Small intestine (tissue), 7 donors: Measurements from ENCODE around the gene FGB. TPM values are rescaled to one million over a fixed set of nuclear protein-coding genes. Genes with fewer than 3 reads are reported as not detected.

Experiments used
- DNase-seq, 2 donors: peaks; one replicate each; pipeline versions ENCODE4 v3.0.0 to v3.0.0-alpha.2; 2013
- FAIRE-seq: peaks from 2 replicates; lab custom pipeline; 2012; peaks lifted over from hg19 to GRCh38; lab: Jason Lieb, UNC
- H3K27ac ChIP-seq, 3 donors: one replicate each; pipeline ENCODE4 v1.5.1; 2013; ENCODE audit warnings: low read length in 2 of 3, mild to moderate bottlenecking in 2 of 3, control low read depth in 1 of 3, inconsistent platforms in 1 of 3, low read depth in 1 of 3, moderate library complexity in 1 of 3
- H3K27me3 ChIP-seq, 3 donors: one replicate each; pipeline ENCODE4 v1.6.1; 2013; ENCODE audit warnings: low read length in 3 of 3, inconsistent platforms in 1 of 3; ENCODE audit not compliant: control insufficient read depth in 3 of 3, insufficient read depth in 3 of 3
- H3K36me3 ChIP-seq, 3 donors: one replicate each; pipeline ENCODE4 v1.6.1; 2013; ENCODE audit warnings: low read length in 3 of 3, inconsistent platforms in 1 of 3, low read depth in 1 of 3, mild to moderate bottlenecking in 1 of 3, moderate library complexity in 1 of 3; ENCODE audit not compliant: control insufficient read depth in 3 of 3, insufficient read depth in 2 of 3
- H3K4me1 ChIP-seq, 3 donors: one replicate each; pipeline ENCODE4 v1.6.1; 2013; ENCODE audit warnings: low read length in 2 of 3, inconsistent platforms in 1 of 3, low read depth in 1 of 3, mild to moderate bottlenecking in 1 of 3, moderate library complexity in 1 of 3; ENCODE audit not compliant: control insufficient read depth in 3 of 3, insufficient read depth in 2 of 3
- H3K4me3 ChIP-seq, 3 donors: one replicate each; pipeline ENCODE4 v1.5.1; 2013; ENCODE audit warnings: low read length in 3 of 3, control low read depth in 1 of 3, inconsistent platforms in 1 of 3, low read depth in 1 of 3, mild to moderate bottlenecking in 1 of 3, moderate library complexity in 1 of 3
- H3K9me3 ChIP-seq, 2 donors: one replicate each; pipeline ENCODE4 v1.6.1; 2013; ENCODE audit warnings: low read depth in 1 of 2, low read length in 1 of 2; ENCODE audit not compliant: control insufficient read depth in 2 of 2, insufficient read depth in 1 of 2
- WGBS, 3 donors: extraction: QIAGEN DNeasy Blood & Tissue Kit; methylation state at CpG; one replicate each; pipeline ENCODE4 v1.1.7; 2013; 5-methylcytosine and 5-hydroxymethylcytosine counted together
- polyA plus RNA-seq, 4 donors: library from polyadenylated mRNA; stranded (reverse) in 3 of 4; unstranded in 1 of 4; fragments of 200-250 nt in 3 of 4; fragments of 120-200 nt in 1 of 4; gene quantifications; one replicate each; pipeline versions ENCODE4 v1.2.1 to v1.2.3, GENCODE V29; 2013
- donor health status: healthy with polysubstance abuse.
- donor health status: control.
- donor health status: control.
- donor health status: Bipolar disorder and iron deficiency.
- donor health status: healthy.

FGB gene
- polyA plus RNA-seq, 4 donors = 0.34 to 282 TPM; not detected in 2

- Histone ChIP-seq H3K27me3 (peaks cover 0 to 3% (median 0%) of the 10 kb centered on the region in 3 donors), H3K27ac (no peak overlapping the region), H3K9me3 (peaks cover 0 to 18% of the 10 kb centered on the region in 2 donors), H3K36me3 (peaks cover 0 to 10% (median 0%) of the 10 kb centered on the region in 3 donors), H3K4me1 (peaks cover 0 to 2% (median 0%) of the 10 kb centered on the region in 3 donors), H3K4me3 (no peak overlapping the region)
- FAIRE-seq (no peak), DNase-seq (no peak)
- 81 to 87% (median 83%) methylated on average over 5 of the region's 5 CpGs for WGBS, 3 donors
Measured at GRCh38 chr4:154584259-154584658, 21.4 kb downstream of the FGB start.

- no peak overlapping the region for H3K27ac ChIP-seq
- peaks cover 0 to 6% (median 0%) of the 10 kb centered on the region in 3 donors for H3K4me1 ChIP-seq
- H3K9me3 ChIP-seq = peaks cover 0 to 18% of the 10 kb centered on the region in 2 donors
- H3K36me3 ChIP-seq = peaks cover 0 to 10% (median 0%) of the 10 kb centered on the region in 3 donors
- peaks cover 0 to 5% (median 0%) of the 10 kb centered on the region in 3 donors for H3K27me3 ChIP-seq
- H3K4me3 ChIP-seq = no peak overlapping the region
- DNase-seq (no peak), FAIRE-seq (no peak)
- 87 to 96% (median 88%) methylated on average over 10 of the region's 10 CpGs for WGBS, 3 donors
Measured at GRCh38 chr4:154585369-154586018, 22.7 kb downstream of the FGB start.

GRCh38 chr4:154586296-154587033 lies 23.7 kb downstream of the FGB start:
- WGBS, 3 donors = 85 to 90% (median 88%) methylated on average over 13 of the region's 13 CpGs
- peaks cover 0 to 18% of the 10 kb centered on the region in 2 donors for H3K9me3 ChIP-seq
- DNase-seq (no peak), FAIRE-seq (no peak)
- peaks cover 0 to 14% (median 2%) of the 10 kb centered on the region in 3 donors for H3K4me1 ChIP-seq
- H3K27ac ChIP-seq = no peak overlapping the region
- peaks cover 0 to 7% (median 0%) of the 10 kb centered on the region in 3 donors for H3K27me3 ChIP-seq
- H3K4me3 ChIP-seq = no peak overlapping the region
- peaks cover 0 to 10% (median 0%) of the 10 kb centered on the region in 3 donors for H3K36me3 ChIP-seq

- H3K27ac ChIP-seq = no peak overlapping the region
- H3K27me3 ChIP-seq = peaks cover 0 to 7% (median 0%) of the 10 kb centered on the region in 3 donors
- FAIRE-seq (no peak), DNase-seq (no peak)
- peaks cover 0 to 10% (median 0%) of the 10 kb centered on the region in 3 donors for H3K36me3 ChIP-seq
- no peak overlapping the region for H3K4me3 ChIP-seq
- 77 to 86% (median 85%) methylated on average over 2 of the region's 2 CpGs for WGBS, 3 donors
- H3K4me1 ChIP-seq = peaks cover 0 to 31% (median 2%) of the 10 kb centered on the region in 3 donors
- peaks cover 0 to 20% of the 10 kb centered on the region in 2 donors for H3K9me3 ChIP-seq
Measured at GRCh38 chr4:154588198-154588597, 25.4 kb downstream of the FGB start.

GRCh38 chr4:154589296-154590197 lies 26.7 kb downstream of the FGB start:
- Histone ChIP-seq H3K4me3 (peak overlapping the region in 1 of 3 donors; percentile 29), H3K36me3 (peaks cover 0 to 10% (median 0%) of the 10 kb centered on the region in 3 donors), H3K27me3 (peaks cover 0 to 7% (median 0%) of the 10 kb centered on the region in 3 donors), H3K4me1 (peaks cover 0 to 31% (median 2%) of the 10 kb centered on the region in 3 donors), H3K9me3 (peaks cover 0 to 20% of the 10 kb centered on the region in 2 donors), H3K27ac (peak overlapping the region in 1 of 3 donors; percentile 81)
- WGBS, 3 donors = 74 to 79% (median 78%) methylated on average over 7 of the region's 7 CpGs
- FAIRE-seq (no peak), DNase-seq (no peak)

GRCh38 chr4:154590329-154591006 lies 27.7 kb downstream of the FGB start, which contains the start of gene FGA:
Gene FGA, minus strand, starts transcription at chr4:154590742. Its CDS starts 55 bp downstream, at chr4:154590687.
- Histone ChIP-seq H3K4me3 (peak within 1 kb of the TSS in 1 of 3 donors; percentile 29), H3K9me3 (peaks cover 0 to 16% of the 10 kb centered on the region in 2 donors), H3K27me3 (peaks cover 0 to 5% (median 0%) of the 10 kb centered on the region in 3 donors), H3K4me1 (peaks cover 0 to 31% (median 2%) of the 10 kb centered on the region in 3 donors), H3K27ac (peak within 1 kb of the TSS in 1 of 3 donors; percentile 81), H3K36me3 (peaks cover 0 to 10% (median 0%) of the 10 kb centered on the region in 3 donors)
- WGBS, 3 donors = 17 to 50% (median 24%) methylated on average over 3 of the region's 3 CpGs
- DNase-seq (peak; percentile 72 to 86), FAIRE-seq (no peak)

GRCh38 chr4:154591890-154592289 lies 29.1 kb downstream of the FGB start:
- WGBS, 3 donors = 78 to 84% (median 79%) methylated on average over 3 of the region's 3 CpGs
- no peaks in the 10 kb centered on the region for H3K36me3 ChIP-seq
- no peak overlapping the region for H3K4me3 ChIP-seq
- H3K9me3 ChIP-seq = peaks cover 0 to 3% of the 10 kb centered on the region in 2 donors
- no peak for FAIRE-seq
- H3K27me3 ChIP-seq = peaks cover 0 to 5% (median 0%) of the 10 kb centered on the region in 3 donors
- DNase-seq = peak in 1 of 2 donors; percentile 60
- H3K27ac ChIP-seq = peak overlapping the region in 1 of 3 donors; percentile 81
- peaks cover 0 to 31% (median 2%) of the 10 kb centered on the region in 3 donors for H3K4me1 ChIP-seq
